Esophagus squamous epithelium (tissue), 5 donors: ENCODE results near the gene LDB2. TPM values are rescaled to one million over a fixed set of nuclear protein-coding genes. Genes with fewer than 3 reads are reported as not detected.

Experiments
- DNase-seq: peaks from one replicate; lab custom pipeline; 2025; lab: John Stamatoyannopoulos, UW
- H3K27ac ChIP-seq, 4 donors: fragments of 200-600 bp; sonication (generic); one replicate each; pipeline ENCODE4 v1.5.1; 2016 to 2019; ENCODE audit warnings: mild to moderate bottlenecking in 1 of 4
- H3K27me3 ChIP-seq, 4 donors: fragments of 200-600 bp; sonication (generic); 1 replicate in 3 of 4; 2 replicates in 1 of 4; pipeline versions ENCODE4 v1.5.1 to v1.6.0; 2017 to 2021; ENCODE audit warnings: antibody characterized with exemption in 1 of 4
- H3K36me3 ChIP-seq, 3 donors: fragments of 200-600 bp; sonication (generic); one replicate each; pipeline ENCODE4 v1.5.1; 2016 to 2019
- H3K4me1 ChIP-seq, 3 donors: fragments of 200-600 bp; sonication (generic); one replicate each; pipeline ENCODE4 v1.5.1; 2017 to 2019
- H3K4me3 ChIP-seq, 4 donors: fragments of 200-600 bp; sonication (generic); 1 replicate in 3 of 4; 2 replicates in 1 of 4; pipeline ENCODE4 v1.5.1; 2016 to 2019; ENCODE audit warnings: mild to moderate bottlenecking in 2 of 4, moderate library complexity in 1 of 4
- H3K9me3 ChIP-seq, 3 donors: fragments of 200-600 bp; sonication (generic); one replicate each; pipeline ENCODE4 v1.5.1; 2016 to 2019
- CTCF ChIP-seq, 6 experiments: fragments of 450-650 bp in 4 of 6; fragments of 200-600 bp in 2 of 6; sonication (generic) in 2 of 6; IDR thresholded peaks; one replicate each; pipeline ENCODE4 v1.5.1; 2016 to 2019; ENCODE audit warnings: antibody characterized with exemption in 6 of 6, mild to moderate bottlenecking in 4 of 6, moderate library complexity in 4 of 6
- POLR2A ChIP-seq, 4 donors: fragments of 450-650 bp; IDR thresholded peaks; one replicate each; pipeline ENCODE4 v1.6.1; 2017; ENCODE audit warnings: antibody characterized with exemption in 4 of 4, mild to moderate bottlenecking in 4 of 4, moderate library complexity in 3 of 4
- WGBS, 2 donors: methylation state at CpG; one replicate each; pipeline ENCODE4 v1.1.5; 2018; 5-methylcytosine and 5-hydroxymethylcytosine counted together
- intact Hi-C: fragments of 100-400 bp; cut with DNase I; formaldehyde crosslinking; loops from one replicate; pipeline ENCODE4 v1.15.0; 2022
- total RNA-seq, 4 donors: library from RNA; depleted of rRNA; stranded (reverse); fragments of >200 nt; gene quantifications; one replicate each; pipeline ENCODE4 v1.1.0, GENCODE V29; 2016
- donor health status: DM: yes; HTN: yes; CAD: no.

Gene LDB2
- total RNA-seq, 4 donors from 2014 or later, result 3.0 to 16.0 (median 5.9) TPM

GRCh38 chr4:16707874-16708273 lies 190.6 kb downstream of the LDB2 start:
- H3K36me3 ChIP-seq, result no peaks in the 10 kb centered on the region
- 68 to 79% methylated on average over 4 of the region's 4 CpGs for WGBS, 2 donors
- intact Hi-C loops, result no loop called here

GRCh38 chr4:16706251-16706650 lies 192.2 kb downstream of the LDB2 start:
- no peaks in the 10 kb centered on the region for H3K4me1 ChIP-seq
- intact Hi-C loops, result no loop called here
- WGBS, 2 donors, result 74% methylated on average over 4 to 6 of the region's 6 CpGs
- no peaks in the 10 kb centered on the region for H3K9me3 ChIP-seq
- H3K4me3 ChIP-seq, result no peak overlapping the region
- H3K27ac ChIP-seq, result no peak overlapping the region
- H3K36me3 ChIP-seq, result no peaks in the 10 kb centered on the region
- no peak for TF ChIP-seq POLR2A (IDR thresholded peaks at IDR 0.05)
- TF ChIP-seq CTCF (IDR thresholded peaks at IDR 0.05), result no peak
- no peaks in the 10 kb centered on the region for H3K27me3 ChIP-seq
- no peak for DNase-seq

More at GRCh38 chr4:16707874-16708273, 190.6 kb downstream of the LDB2 start:
- TF ChIP-seq POLR2A (IDR thresholded peaks at IDR 0.05) (no peak), CTCF (IDR thresholded peaks at IDR 0.05) (no peak)
- H3K9me3 ChIP-seq, result no peaks in the 10 kb centered on the region
- no peaks in the 10 kb centered on the region for H3K27me3 ChIP-seq
- no peaks in the 10 kb centered on the region for H3K4me1 ChIP-seq
- no peak overlapping the region for H3K4me3 ChIP-seq
- H3K27ac ChIP-seq, result no peak overlapping the region
- DNase-seq, result no peak

GRCh38 chr4:16705341-16705740 lies 193.1 kb downstream of the LDB2 start:
- WGBS, 2 donors, result 81 to 88% methylated on average over 3 of the region's 3 CpGs
- H3K4me1 ChIP-seq, result no peaks in the 10 kb centered on the region
- TF ChIP-seq CTCF (IDR thresholded peaks at IDR 0.05) (no peak), POLR2A (IDR thresholded peaks at IDR 0.05) (no peak)
- intact Hi-C loops, result no loop called here
- no peaks in the 10 kb centered on the region for H3K27me3 ChIP-seq
- H3K9me3 ChIP-seq, result no peaks in the 10 kb centered on the region
- no peak overlapping the region for H3K4me3 ChIP-seq
- no peak for DNase-seq
- no peak overlapping the region for H3K27ac ChIP-seq
- no peaks in the 10 kb centered on the region for H3K36me3 ChIP-seq

- no peak overlapping the region for H3K27ac ChIP-seq
- no peaks in the 10 kb centered on the region for H3K4me1 ChIP-seq
- 52 to 67% methylated on average over 2 of the region's 2 CpGs for WGBS, 2 donors
- no peak for DNase-seq
- no peaks in the 10 kb centered on the region for H3K27me3 ChIP-seq
- H3K4me3 ChIP-seq, result no peak overlapping the region
- TF ChIP-seq POLR2A (IDR thresholded peaks at IDR 0.05), result no peak
- TF ChIP-seq CTCF (IDR thresholded peaks at IDR 0.05), result no peak
- intact Hi-C loops, result no loop called here
- no peaks in the 10 kb centered on the region for H3K9me3 ChIP-seq
- H3K36me3 ChIP-seq, result no peaks in the 10 kb centered on the region
These were observed 194.0 kb downstream of the LDB2 start for GRCh38 chr4:16704489-16704888.

GRCh38 chr4:16695896-16696295 lies 202.5 kb downstream of the LDB2 start:
- Histone ChIP-seq H3K4me1 (peaks cover 0 to 22% (median 2%) of the 10 kb centered on the region in 3 donors), H3K27me3 (peaks cover 0 to 3% (median 0%) of the 10 kb centered on the region in 4 donors), H3K9me3 (no peaks in the 10 kb centered on the region), H3K36me3 (no peaks in the 10 kb centered on the region), H3K4me3 (no peak overlapping the region), H3K27ac (no peak overlapping the region)
- WGBS, 2 donors, result 100% methylated on average over 1 of the region's 1 CpG
- intact Hi-C loops, result no loop called here
- TF ChIP-seq CTCF (IDR thresholded peaks at IDR 0.05) (no peak), POLR2A (IDR thresholded peaks at IDR 0.05) (no peak)
- DNase-seq, result no peak
